Mammary epithelial cell (primary cell): ENCODE data around the gene RYR1.

Experiments
- EZH2 ChIP-seq: IDR thresholded peaks from 2 replicates; pipeline ENCODE4 v1.6.1; 2012; ENCODE audit warnings: low read length, inconsistent platforms, borderline replicate concordance
- TF ChIP-seq, protein P1 (sequence below), 2 donors: IDR thresholded peaks in 1 of 2; conservative IDR thresholded peaks in 1 of 2; 2 replicates each; pipeline ENCODE4 v1.5.1; 2011 to 2012; ENCODE audit warnings: inconsistent platforms in 2 of 2, low read length in 2 of 2, mild to moderate bottlenecking in 2 of 2, control low read depth in 1 of 2, low read depth in 1 of 2; ENCODE audit not compliant: insufficient read depth in 1 of 2; ENCODE audit errors: extremely low read depth in 1 of 2

DNA sequence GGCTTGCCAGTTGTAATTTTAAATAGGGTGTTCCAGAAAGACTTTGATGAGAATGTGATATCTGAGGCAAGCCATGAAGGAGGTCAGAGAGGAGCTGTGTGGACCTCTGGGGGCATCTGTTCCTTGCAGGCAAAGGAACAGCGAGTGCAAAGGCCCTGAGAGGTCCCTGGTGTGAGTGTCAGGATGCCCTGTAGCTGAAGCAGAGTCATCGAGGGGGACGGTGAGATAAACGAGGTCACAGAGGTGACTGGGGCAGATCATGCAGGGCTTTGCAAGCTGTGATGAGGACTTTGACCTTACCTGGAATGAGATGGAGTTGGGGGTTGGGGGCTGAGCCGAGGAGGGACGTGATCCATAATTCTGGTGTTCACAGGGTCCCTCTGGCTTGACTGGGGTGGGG lies 75.0 kb downstream of the RYR1 start:
- TF ChIP-seq, protein P1, sequence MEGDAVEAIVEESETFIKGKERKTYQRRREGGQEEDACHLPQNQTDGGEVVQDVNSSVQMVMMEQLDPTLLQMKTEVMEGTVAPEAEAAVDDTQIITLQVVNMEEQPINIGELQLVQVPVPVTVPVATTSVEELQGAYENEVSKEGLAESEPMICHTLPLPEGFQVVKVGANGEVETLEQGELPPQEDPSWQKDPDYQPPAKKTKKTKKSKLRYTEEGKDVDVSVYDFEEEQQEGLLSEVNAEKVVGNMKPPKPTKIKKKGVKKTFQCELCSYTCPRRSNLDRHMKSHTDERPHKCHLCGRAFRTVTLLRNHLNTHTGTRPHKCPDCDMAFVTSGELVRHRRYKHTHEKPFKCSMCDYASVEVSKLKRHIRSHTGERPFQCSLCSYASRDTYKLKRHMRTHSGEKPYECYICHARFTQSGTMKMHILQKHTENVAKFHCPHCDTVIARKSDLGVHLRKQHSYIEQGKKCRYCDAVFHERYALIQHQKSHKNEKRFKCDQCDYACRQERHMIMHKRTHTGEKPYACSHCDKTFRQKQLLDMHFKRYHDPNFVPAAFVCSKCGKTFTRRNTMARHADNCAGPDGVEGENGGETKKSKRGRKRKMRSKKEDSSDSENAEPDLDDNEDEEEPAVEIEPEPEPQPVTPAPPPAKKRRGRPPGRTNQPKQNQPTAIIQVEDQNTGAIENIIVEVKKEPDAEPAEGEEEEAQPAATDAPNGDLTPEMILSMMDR (conservative IDR thresholded peaks at IDR 0.05 in 1 of 2, IDR thresholded peaks at IDR 0.05 in 1 of 2; ENCODE audit: extremely low read depth in 1 of 2, insufficient read depth in 1 of 2, low read depth in 1 of 2, low read length in 2 of 2) = no peak
- no peak for TF ChIP-seq EZH2
